ENCODE results near the gene CLPSL1. TPM values are rescaled to one million over a fixed set of nuclear protein-coding genes. Genes with fewer than 3 reads are reported as not detected.

The CLPSL1 gene
- total and polyA plus RNA-seq, 2 of the 13 experiments (the other 11 are each of a cell fraction or from before 2014, with no cell fraction given) = not detected

- TF ChIP-seq THYN1 (CRISPR knock-in tag; IDR thresholded peaks at IDR 0.05; ENCODE audit: borderline replicate concordance, low read depth) (no peak), ZUFSP (CRISPR knock-in tag; IDR thresholded peaks at IDR 0.05; ENCODE audit: borderline replicate concordance) (no peak), ZNF343 (CRISPR knock-in tag; IDR thresholded peaks at IDR 0.05) (peak; percentile 83; the same call in 1 of the 2 replicates), CEBPG (CRISPR knock-in tag; IDR thresholded peaks at IDR 0.05) (peak; percentile 60), BATF2 (CRISPR knock-in tag; IDR thresholded peaks at IDR 0.05) (peak; percentile 98), DMTF1 (CRISPR knock-in tag; IDR thresholded peaks at IDR 0.05) (0 out of 2 replicates have a peak, but pooled peaks have one; percentile 87), ATF7 (IDR thresholded peaks at IDR 0.05) (no peak), ATF7 (CRISPR knock-in tag; IDR thresholded peaks at IDR 0.05) (peak; percentile 37; the same call in 1 of the 2 replicates), ZNF772 (CRISPR knock-in tag; IDR thresholded peaks at IDR 0.05) (peak; percentile 99), MBNL3 (CRISPR knock-in tag; conservative IDR thresholded peaks at IDR 0.05) (no peak), ZFP36L1 (CRISPR knock-in tag; IDR thresholded peaks at IDR 0.05) (peak; percentile 96), ZNF816 (CRISPR knock-in tag; IDR thresholded peaks at IDR 0.05; ENCODE audit: borderline replicate concordance) (peak; percentile 99), ZFP91 (CRISPR knock-in tag; IDR thresholded peaks at IDR 0.05; ENCODE audit: borderline replicate concordance) (peak; percentile 86), YEATS2 (CRISPR knock-in tag; IDR thresholded peaks at IDR 0.05; ENCODE audit: borderline replicate concordance) (peak; percentile 91; the same call in 1 of the 2 replicates), ZFP37 (CRISPR knock-in tag; IDR thresholded peaks at IDR 0.05; ENCODE audit: borderline replicate concordance) (peak; percentile 99), BCLAF1 (IDR thresholded peaks at IDR 0.05) (no peak), RFX3 (CRISPR knock-in tag; IDR thresholded peaks at IDR 0.05) (peak; percentile 57; the same call in 1 of the 2 replicates)
- TF ChIP-seq, protein P1, sequence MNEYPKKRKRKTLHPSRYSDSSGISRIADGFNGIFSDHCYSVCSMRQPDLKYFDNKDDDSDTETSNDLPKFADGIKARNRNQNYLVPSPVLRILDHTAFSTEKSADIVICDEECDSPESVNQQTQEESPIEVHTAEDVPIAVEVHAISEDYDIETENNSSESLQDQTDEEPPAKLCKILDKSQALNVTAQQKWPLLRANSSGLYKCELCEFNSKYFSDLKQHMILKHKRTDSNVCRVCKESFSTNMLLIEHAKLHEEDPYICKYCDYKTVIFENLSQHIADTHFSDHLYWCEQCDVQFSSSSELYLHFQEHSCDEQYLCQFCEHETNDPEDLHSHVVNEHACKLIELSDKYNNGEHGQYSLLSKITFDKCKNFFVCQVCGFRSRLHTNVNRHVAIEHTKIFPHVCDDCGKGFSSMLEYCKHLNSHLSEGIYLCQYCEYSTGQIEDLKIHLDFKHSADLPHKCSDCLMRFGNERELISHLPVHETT (CRISPR knock-in tag; conservative IDR thresholded peaks at IDR 0.05) = peak; percentile 97
These were observed 24.3 kb downstream of the CLPSL1 start, which contains the start of gene LHFPL5 (continued) for GRCh38 chr6:35804996-35805736.
